Bronchial epithelial cell (primary cell): ENCODE results near the gene FADS1. TPM values are rescaled to one million over a fixed set of nuclear protein-coding genes. Genes with fewer than 3 reads are reported as not detected.
A peak's percentile ranks its signal among the peaks of the same experiment; 100 is the strongest.

Experiments used
- DNase-seq: peaks from one replicate; pipeline ENCODE4 v3.0.0-alpha.2; 2010; ENCODE audit warnings: low read depth
- FAIRE-seq: peaks from 2 replicates; lab custom pipeline; 2011; peaks lifted over from hg19 to GRCh38; lab: Jason Lieb, UNC
- H3K27me3 ChIP-seq: 2 replicates; pipeline ENCODE4 v1.5.1; 2011; ENCODE audit warnings: low read length; ENCODE audit not compliant: control insufficient read depth, insufficient read depth
- H3K36me3 ChIP-seq: 2 replicates; pipeline ENCODE4 v1.5.1; 2011; ENCODE audit warnings: low read length; ENCODE audit not compliant: control insufficient read depth, insufficient read depth
- H3K4me3 ChIP-seq: 2 replicates; pipeline ENCODE4 v1.5.1; 2011; ENCODE audit warnings: mild to moderate bottlenecking, low read depth, low read length, control low read depth
- CTCF ChIP-seq: IDR thresholded peaks from 2 replicates; pipeline ENCODE4 v1.5.1; 2011; ENCODE audit warnings: mild to moderate bottlenecking, moderate library complexity, low read length, control low read depth, inconsistent platforms; ENCODE audit not compliant: insufficient read depth, severe bottlenecking
- total RNA-seq: library from RNA; depleted of rRNA; stranded (reverse); fragments of >200 nt; gene quantifications from 2 replicates; pipeline ENCODE4 v1.2.1, GENCODE V29; 2014

The FADS1 gene
- total RNA-seq: 23.2 and 46.9 TPM in 2 replicates

GRCh38 chr11:61816736-61817455 lies at the start of gene FADS1:
Gene FADS1, minus strand, starts transcription at chr11:61817003. Its CDS starts 74 bp downstream, at chr11:61816929.
- FAIRE-seq: no peak
- H3K36me3 ChIP-seq: peaks cover 1% of the 10 kb centered on the region
- H3K27me3 ChIP-seq: no peaks in the 10 kb centered on the region
- H3K4me3 ChIP-seq: peak within 1 kb of the TSS; percentile 63
- TF ChIP-seq CTCF: peak; percentile 79
- peak; percentile 75 for DNase-seq

GRCh38 chr11:61866231-61866957 lies 49.6 kb upstream of the FADS1 start:
- no peak for TF ChIP-seq CTCF
- Histone ChIP-seq H3K27me3 (no peaks in the 10 kb centered on the region), H3K36me3 (peaks cover 15% of the 10 kb centered on the region), H3K4me3 (no peak overlapping the region)
- peak; percentile 36 for DNase-seq
- FAIRE-seq: no peak

DNA sequence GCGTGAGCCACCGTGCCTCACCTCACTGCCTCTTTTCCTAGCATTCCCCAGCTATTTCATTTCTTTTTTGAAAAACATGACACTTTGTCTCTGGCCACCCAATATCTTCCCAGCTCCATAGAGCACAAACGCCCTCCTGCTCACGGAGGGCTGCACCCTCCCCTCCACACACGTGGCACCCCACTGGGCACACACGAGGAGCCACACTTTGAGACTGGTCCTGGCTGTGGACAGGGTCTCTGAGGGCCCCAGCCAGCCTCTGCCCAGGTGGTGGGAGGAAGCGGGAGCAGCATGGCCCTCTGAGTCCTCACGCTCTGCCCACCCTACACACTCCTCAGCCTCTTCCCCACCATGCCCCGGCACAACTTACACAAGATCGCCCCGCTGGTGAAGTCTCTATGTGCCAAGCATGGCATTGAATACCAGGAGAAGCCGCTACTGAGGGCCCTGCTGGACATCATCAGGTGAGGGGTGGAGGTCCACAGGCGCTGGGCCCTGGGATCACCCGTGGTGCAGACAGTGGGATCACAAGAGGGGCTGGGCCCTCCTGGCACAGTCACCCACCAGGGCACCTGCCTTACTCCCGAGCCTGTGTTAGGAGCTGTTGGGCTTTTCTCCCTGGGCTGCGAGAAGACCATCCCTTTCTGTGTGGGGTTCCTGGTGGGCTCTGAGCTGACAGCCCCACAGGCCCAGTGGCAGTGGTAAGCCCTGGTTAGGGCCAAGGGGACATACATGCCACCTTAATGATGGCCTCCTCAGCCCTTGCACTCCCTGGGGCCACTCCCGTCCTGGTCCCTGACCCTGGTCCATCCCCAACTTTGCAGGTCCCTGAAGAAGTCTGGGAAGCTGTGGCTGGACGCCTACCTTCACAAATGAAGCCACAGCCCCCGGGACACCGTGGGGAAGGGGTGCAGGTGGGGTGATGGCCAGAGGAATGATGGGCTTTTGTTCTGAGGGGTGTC lies 48.3 kb upstream of the FADS1 start:
- Histone ChIP-seq H3K36me3 (peaks cover 20% of the 10 kb centered on the region), H3K27me3 (no peaks in the 10 kb centered on the region), H3K4me3 (no peak overlapping the region)
- no peak for FAIRE-seq
- TF ChIP-seq CTCF: no peak
- DNase-seq: no peak

- DNase-seq (no peak), FAIRE-seq (no peak)
- Histone ChIP-seq H3K4me3 (no peak overlapping the region), H3K27me3 (no peaks in the 10 kb centered on the region), H3K36me3 (peaks cover 21% of the 10 kb centered on the region)
- no peak for TF ChIP-seq CTCF
These were observed 46.8 kb upstream of the FADS1 start for GRCh38 chr11:61863548-61864081.

DNA sequence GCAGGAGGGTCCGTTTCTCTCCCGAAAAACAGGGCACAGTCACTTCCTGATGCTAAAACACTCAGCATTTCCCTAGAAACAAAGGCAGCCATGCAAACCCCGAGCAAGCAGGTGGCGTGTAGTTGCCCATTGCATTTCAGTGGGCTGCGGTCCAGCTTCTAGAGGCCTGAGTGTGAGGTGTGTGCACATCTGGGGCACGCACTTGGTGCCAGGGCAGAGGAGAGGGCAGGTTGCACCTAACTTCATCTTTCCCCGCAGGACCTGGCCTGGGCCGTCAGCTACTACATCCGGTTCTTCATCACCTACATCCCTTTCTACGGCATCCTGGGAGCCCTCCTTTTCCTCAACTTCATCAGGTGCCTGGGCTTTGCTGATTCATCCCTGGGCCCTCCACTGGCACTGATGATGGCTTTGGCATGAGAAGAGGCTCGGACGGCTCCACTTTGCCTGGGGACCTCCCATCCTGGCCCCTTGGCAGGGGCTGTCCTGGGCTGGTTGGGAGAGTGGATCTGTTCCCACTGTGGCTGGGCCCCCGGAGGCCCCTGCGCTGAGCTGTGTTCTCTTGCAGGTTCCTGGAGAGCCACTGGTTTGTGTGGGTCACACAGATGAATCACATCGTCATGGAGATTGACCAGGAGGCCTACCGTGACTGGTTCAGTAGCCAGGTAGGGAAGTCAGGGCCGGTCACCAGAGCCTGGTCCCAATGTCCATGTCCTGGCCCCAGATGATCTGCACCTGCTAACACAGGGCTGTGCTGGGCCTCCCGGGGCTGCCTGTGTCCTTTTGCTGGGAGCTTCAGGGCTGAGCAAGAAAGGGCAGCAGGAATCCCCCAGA lies 46.1 kb upstream of the FADS1 start:
- Histone ChIP-seq H3K4me3 (no peak overlapping the region), H3K27me3 (no peaks in the 10 kb centered on the region), H3K36me3 (peaks cover 21% of the 10 kb centered on the region)
- TF ChIP-seq CTCF: no peak
- FAIRE-seq (no peak), DNase-seq (no peak)
